ENCODE data around the gene NAGA.

NAGA gene

GRCh38 chr22:42039271-42039670 lies 31.3 kb downstream of the NAGA start:
- no peak for DNase-seq (ENCODE audit: low read depth in 2 of 2)

- no peak for DNase-seq (ENCODE audit: low read depth in 2 of 2)
Measured at GRCh38 chr22:42035256-42035655, 35.4 kb downstream of the NAGA start.

GRCh38 chr22:42033263-42034181 lies 37.1 kb downstream of the NAGA start:
- no peak for DNase-seq (ENCODE audit: low read depth in 2 of 2)

- DNase-seq (ENCODE audit: low read depth in 2 of 2): no peak
Measured at GRCh38 chr22:42026705-42027104, 43.9 kb downstream of the NAGA start.

- no peak for DNase-seq (ENCODE audit: low read depth in 2 of 2)
Measured at GRCh38 chr22:42025421-42025820, 45.2 kb downstream of the NAGA start.

GRCh38 chr22:42022162-42022847 lies 48.3 kb downstream of the NAGA start:
- DNase-seq (ENCODE audit: low read depth in 2 of 2): no peak

- no peak for DNase-seq (ENCODE audit: low read depth in 2 of 2)
Measured at GRCh38 chr22:42021571-42021970, 49.0 kb downstream of the NAGA start.

GRCh38 chr22:42018224-42018623 lies 52.4 kb downstream of the NAGA start:
- no peak for DNase-seq (ENCODE audit: low read depth in 2 of 2)

- no peak for DNase-seq (ENCODE audit: low read depth in 2 of 2)
Measured at GRCh38 chr22:42016111-42016510, 54.5 kb downstream of the NAGA start.

- no peak for DNase-seq (ENCODE audit: low read depth in 2 of 2)
Measured at GRCh38 chr22:42013385-42013784, 57.2 kb downstream of the NAGA start.

GRCh38 chr22:42010778-42011177 lies 59.8 kb downstream of the NAGA start:
- no peak for DNase-seq (ENCODE audit: low read depth in 2 of 2)

Measured in stimulated activated CD4-positive, alpha-beta T cell treated with anti-CD3 and anti-CD28 coated beads, Interleukin-12 subunit alpha, Interleukin-12 subunit beta, amount 100 ng/mL, for 24 hours (primary cell).